Sigmoid colon (tissue), 4 donors: ENCODE results near the gene NUBP2.

ENCODE experiments used
- CTCF ChIP-seq, 4 experiments: fragments of 450-650 bp in 3 of 4; fragments of 200-600 bp in 1 of 4; IDR thresholded peaks; one replicate each; pipeline ENCODE4 v1.5.1; 2016 to 2019; ENCODE audit warnings: antibody characterized with exemption in 4 of 4, mild to moderate bottlenecking in 3 of 4, moderate library complexity in 2 of 4
- EP300 ChIP-seq, 4 donors: sonication (generic); formaldehyde crosslinking; IDR thresholded peaks; one replicate each; pipeline ENCODE4 v1.6.1; 2017; ENCODE audit warnings: antibody characterized with exemption in 4 of 4
- POLR2A ChIP-seq, 2 donors: fragments of 450-650 bp; IDR thresholded peaks; one replicate each; pipeline ENCODE4 v1.6.1; 2016; ENCODE audit warnings: antibody characterized with exemption in 2 of 2, mild to moderate bottlenecking in 2 of 2, moderate library complexity in 2 of 2
- POLR2AphosphoS5 ChIP-seq, 4 donors: sonication (generic); formaldehyde crosslinking; IDR thresholded peaks; one replicate each; pipeline ENCODE4 v1.6.1; 2017; ENCODE audit warnings: antibody characterized with exemption in 4 of 4

- no peak for TF ChIP-seq CTCF (IDR thresholded peaks at IDR 0.05)
- no peak for TF ChIP-seq POLR2A (IDR thresholded peaks at IDR 0.05)
- no peak for TF ChIP-seq EP300 (IDR thresholded peaks at IDR 0.05)
- no peak for TF ChIP-seq POLR2AphosphoS5 (IDR thresholded peaks at IDR 0.05)
Measured at GRCh38 chr16:1767116-1767994, 15.4 kb upstream of the NUBP2 start.
